ENCODE results near the gene PTHLH.

- TF ChIP-seq POLR2A (IDR thresholded peaks at IDR 0.05), result no peak
- no peak for TF ChIP-seq CTCF (IDR thresholded peaks at IDR 0.05 in 4 of 5, conservative IDR thresholded peaks at IDR 0.05 in 1 of 5)
Measured at GRCh38 chr12:27968972-27969623, 3.4 kb downstream of the PTHLH start.
